Measurements from ENCODE around the gene FRS3. TPM values are rescaled to one million over a fixed set of nuclear protein-coding genes. Genes with fewer than 3 reads are reported as not detected.

Gene FRS3
- total and polyA plus RNA-seq, 2 of the 13 experiments (the other 11 are each of a cell fraction or from before 2014, with no cell fraction given) = 3.0 to 7.4 TPM

DNA sequence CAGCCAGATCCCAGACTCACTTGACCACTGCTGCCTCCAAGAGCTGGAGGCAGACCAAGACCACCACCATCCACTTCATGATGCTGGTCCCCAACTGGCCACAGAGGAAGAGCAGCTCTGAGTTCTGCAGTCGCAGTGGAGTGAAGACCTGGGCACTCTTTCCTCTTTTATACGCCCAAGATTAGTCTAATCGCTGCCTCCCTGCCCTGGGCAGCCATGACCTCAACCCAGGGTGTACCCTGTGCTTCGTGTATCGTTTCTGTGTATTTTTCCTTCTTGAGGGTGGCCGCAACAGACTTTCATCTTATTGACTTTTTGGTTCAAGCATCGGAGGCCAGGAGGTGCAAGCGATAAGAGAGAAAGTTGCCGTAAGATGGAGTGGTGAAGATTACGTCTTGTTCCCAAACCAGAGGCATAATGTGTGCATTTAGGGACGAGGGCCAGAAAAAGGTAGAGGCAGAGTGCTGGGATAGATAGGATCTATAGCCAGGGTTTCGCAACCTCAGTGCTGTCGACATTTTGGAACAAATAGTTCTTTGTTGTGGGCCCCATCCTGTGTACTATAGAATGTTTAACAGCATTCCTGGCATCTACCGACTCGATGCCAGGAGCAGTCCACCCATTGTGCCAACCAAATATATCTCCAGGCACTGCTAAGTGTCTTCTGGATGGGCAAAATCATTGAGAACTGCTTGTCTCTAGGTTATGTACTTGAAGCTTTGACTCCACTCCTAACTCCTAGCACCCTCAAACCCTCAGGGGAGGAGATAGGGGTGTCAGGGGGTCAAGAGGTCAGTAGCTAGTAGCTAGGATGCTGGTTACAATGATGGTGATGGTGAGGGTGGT lies 32.2 kb downstream of the FRS3 start, which contains the start of gene PGC (continued):
- TF ChIP-seq ZBTB4 (CRISPR knock-in tag; IDR thresholded peaks at IDR 0.05; ENCODE audit: borderline replicate concordance) = peak; percentile 33; the same call in 1 of the 2 replicates
- TF ChIP-seq ATF6 (CRISPR knock-in tag; conservative IDR thresholded peaks at IDR 0.05) = no peak
- TF ChIP-seq, protein P1, sequence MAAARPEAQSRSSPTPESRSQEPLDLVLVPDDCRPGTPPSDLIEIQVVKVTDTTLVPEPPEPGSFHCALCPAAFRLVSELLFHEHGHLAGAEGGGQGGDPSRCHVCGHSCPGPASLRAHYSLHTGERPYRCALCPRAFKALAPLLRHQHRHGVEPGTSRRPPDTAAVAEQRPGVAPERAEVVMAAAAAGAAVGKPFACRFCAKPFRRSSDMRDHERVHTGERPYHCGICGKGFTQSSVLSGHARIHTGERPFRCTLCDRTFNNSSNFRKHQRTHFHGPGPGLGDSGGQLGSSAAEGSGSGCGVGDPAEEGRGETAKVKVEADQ (CRISPR knock-in tag; IDR thresholded peaks at IDR 0.05; ENCODE audit: borderline replicate concordance) = peak; percentile 81; the same call in 1 of the 2 replicates
- TF ChIP-seq ARNTL (CRISPR knock-in tag; IDR thresholded peaks at IDR 0.05) = peak; percentile 73
- TF ChIP-seq ARNT (IDR thresholded peaks at IDR 0.05) = no peak
- TF ChIP-seq SOX5 (CRISPR knock-in tag; IDR thresholded peaks at IDR 0.05; ENCODE audit: borderline replicate concordance) = peak; percentile 93
- TF ChIP-seq PHF8 (CRISPR knock-in tag; IDR thresholded peaks at IDR 0.05) = no peak
- no peak for TF ChIP-seq GLMP (CRISPR knock-in tag; IDR thresholded peaks at IDR 0.05; ENCODE audit: borderline replicate concordance)
- TF ChIP-seq MED1 (CRISPR knock-in tag; IDR thresholded peaks at IDR 0.05) = peak; percentile 80
- no peak for TF ChIP-seq ZNF260 (CRISPR knock-in tag; IDR thresholded peaks at IDR 0.05; ENCODE audit: borderline replicate concordance, low read depth)
- peak; percentile 91 for TF ChIP-seq RXRB (CRISPR knock-in tag; IDR thresholded peaks at IDR 0.05; ENCODE audit: borderline replicate concordance)
- TF ChIP-seq YY1 (IDR thresholded peaks at IDR 0.05; ENCODE audit: insufficient read depth, insufficient replicate concordance, low read depth, low read length) = peak; percentile 62
- TF ChIP-seq REPIN1 (CRISPR knock-in tag; IDR thresholded peaks at IDR 0.05; ENCODE audit: borderline replicate concordance, low read depth) = peak; percentile 90
- TF ChIP-seq E2F5 (CRISPR knock-in tag; conservative IDR thresholded peaks at IDR 0.05) = no peak
- peak; percentile 99 for TF ChIP-seq ZBTB20 (CRISPR knock-in tag; IDR thresholded peaks at IDR 0.05; ENCODE audit: borderline replicate concordance, low read depth)
- peak; percentile 96 for TF ChIP-seq TEAD3 (CRISPR knock-in tag; optimal IDR thresholded peaks at IDR 0.05; ENCODE audit: borderline replicate concordance)
